ENCODE data around the gene IQCE. TPM values are rescaled to one million over a fixed set of nuclear protein-coding genes. Genes with fewer than 3 reads are reported as not detected.
A peak's percentile ranks its signal among the peaks of the same experiment; 100 is the strongest.
"Not testable (repeated sequence)": the region's sequence is repeated elsewhere in the genome, so short reads cannot be mapped to it uniquely, and the experiment has no call there.

IQCE gene
- total RNA-seq, 2 experiments from 2014 or later, result 7.2 to 8.4 TPM

DNA sequence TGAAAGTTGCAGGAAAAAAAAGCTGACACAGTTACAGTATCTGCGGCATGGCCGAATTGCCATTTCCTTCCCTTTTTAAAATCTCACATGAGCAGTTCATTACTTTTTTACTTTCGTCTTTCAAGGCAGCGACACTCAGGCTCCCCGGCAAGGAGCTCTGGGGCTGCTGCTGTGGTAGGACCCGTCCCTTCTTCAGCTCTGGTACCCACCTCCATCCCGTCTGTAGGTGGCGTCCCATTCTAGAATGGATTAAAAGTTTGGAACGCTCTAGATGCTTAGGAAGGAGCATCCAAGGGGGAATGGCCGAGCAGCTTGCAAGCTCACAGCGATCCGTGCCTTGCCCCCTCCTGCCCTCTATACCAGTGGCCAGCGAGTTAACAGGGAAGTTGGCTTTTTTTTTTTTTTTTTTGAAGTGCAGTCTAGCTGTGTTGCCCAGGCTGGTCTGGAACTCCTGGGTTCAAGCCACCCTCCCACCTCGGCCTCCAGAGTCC, 50.2 kb downstream of the IQCE start:
- no peak overlapping the region for H3K27ac Mint-ChIP-seq
- no peaks in the 10 kb centered on the region for H3K27me3 Mint-ChIP-seq
- H3K36me3 Mint-ChIP-seq (ENCODE audit: low read depth), result no peaks in the 10 kb centered on the region
- ATAC-seq (peak; percentile 76), DNase-seq (peak; percentile 44)
- POLR2A ChIA-PET, result interaction anchor here (0.6 kb wide), 1 partner anchor 179 kb away, joined by 3 read pairs; no protein-coding TSS in a partner anchor
- no peak overlapping the region for H3K4me3 Mint-ChIP-seq
- CTCF ChIA-PET, result interaction anchor here (0.6 to 1.4 kb wide), 8 partner anchors 9 to 764 kb away, joined by 3 to 7 read pairs (median 4); no protein-coding TSS in a partner anchor
- no peaks in the 10 kb centered on the region for H3K9me3 Mint-ChIP-seq (ENCODE audit: low read depth)
- intact Hi-C loops (cut with DNase I, micrococcal nuclease), result no loop called here
- peaks cover 4% of the 10 kb centered on the region for H3K4me1 Mint-ChIP-seq

DNA sequence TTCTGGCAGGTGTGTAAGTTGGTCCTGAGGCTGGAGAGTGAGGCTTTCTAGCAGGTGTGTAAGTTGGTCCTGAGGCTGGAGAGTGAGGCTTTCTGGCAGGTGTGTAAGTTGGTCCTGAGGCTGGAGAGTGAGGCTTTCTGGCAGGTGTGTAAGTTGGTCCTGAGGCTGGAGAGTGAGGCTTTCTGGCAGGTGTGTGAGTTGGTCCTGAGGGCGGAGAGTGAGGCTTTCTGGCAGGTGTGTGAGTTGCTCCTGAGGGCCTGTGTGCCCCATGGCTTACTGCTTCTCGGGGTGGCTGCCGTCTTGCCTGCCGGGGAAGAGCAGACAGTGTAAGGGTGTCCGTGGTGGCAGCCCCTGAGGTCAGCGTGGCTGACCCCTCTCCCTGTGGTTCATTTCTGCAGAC, 50.9 kb downstream of the IQCE start:
- ATAC-seq; H3K4me3 Mint-ChIP-seq; H3K9me3 Mint-ChIP-seq (ENCODE audit: low read depth); H3K27ac Mint-ChIP-seq; POLR2A ChIA-PET; H3K36me3 Mint-ChIP-seq (ENCODE audit: low read depth); intact Hi-C loops (cut with DNase I, micrococcal nuclease); DNase-seq; H3K4me1 Mint-ChIP-seq; H3K27me3 Mint-ChIP-seq: not testable (repeated sequence)
- CTCF ChIA-PET, result interaction anchor here (1.1 to 1.4 kb wide), 2 partner anchors 10 to 74 kb away, joined by 4 read pairs; no protein-coding TSS in a partner anchor

- Mint-ChIP-seq H3K27me3 (no peaks in the 10 kb centered on the region), H3K36me3 (ENCODE audit: low read depth) (no peaks in the 10 kb centered on the region), H3K4me1 (peaks cover 4% of the 10 kb centered on the region), H3K27ac (no peak overlapping the region), H3K9me3 (ENCODE audit: low read depth) (no peaks in the 10 kb centered on the region), H3K4me3 (no peak overlapping the region)
- POLR2A ChIA-PET, result no interaction called here
- ATAC-seq, result no peak
- intact Hi-C loops (cut with DNase I, micrococcal nuclease), result no loop called here
- no peak for DNase-seq
- CTCF ChIA-PET, result no interaction called here
These were observed 51.7 kb downstream of the IQCE start for GRCh38 chr7:2610466-2610865.

DNA sequence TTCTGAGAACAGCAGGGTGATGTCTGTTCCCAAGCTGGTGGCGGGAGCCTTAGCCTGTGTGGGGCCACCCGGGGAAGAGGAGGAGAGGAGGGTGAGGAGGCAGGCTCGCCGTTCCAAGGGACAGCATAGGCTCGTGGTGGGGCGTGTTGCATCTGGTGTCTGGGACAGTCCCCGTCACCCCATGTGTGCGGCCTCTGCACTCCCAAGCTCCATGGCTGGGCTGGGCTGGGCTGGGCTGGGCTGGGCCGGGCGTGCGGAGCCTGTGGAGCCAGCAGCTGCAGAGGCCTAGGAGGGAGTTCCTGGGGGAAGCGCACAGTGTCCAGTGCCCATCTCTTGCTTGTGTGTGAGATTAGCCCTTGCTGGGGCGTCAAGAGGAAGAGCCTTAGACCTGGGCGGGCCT, 52.1 kb downstream of the IQCE start:
- no peaks in the 10 kb centered on the region for H3K27me3 Mint-ChIP-seq
- ChIA-PET POLR2A (no interaction called here), CTCF (no interaction called here)
- H3K9me3 Mint-ChIP-seq (ENCODE audit: low read depth), result no peaks in the 10 kb centered on the region
- DNase-seq (no peak), ATAC-seq (no peak)
- H3K36me3 Mint-ChIP-seq (ENCODE audit: low read depth), result no peaks in the 10 kb centered on the region
- no peak overlapping the region for H3K4me3 Mint-ChIP-seq
- peaks cover 4% of the 10 kb centered on the region for H3K4me1 Mint-ChIP-seq
- intact Hi-C loops (cut with DNase I, micrococcal nuclease), result no loop called here
- H3K27ac Mint-ChIP-seq, result no peak overlapping the region

GRCh38 chr7:2611401-2611800, 52.6 kb downstream of the IQCE start:
- CTCF ChIA-PET, result interaction anchor here (0.8 kb wide), 1 partner anchor 19 kb away, joined by 4 read pairs; no protein-coding TSS in a partner anchor
- no peak for ATAC-seq
- Mint-ChIP-seq H3K4me1 (peaks cover 4% of the 10 kb centered on the region), H3K27me3 (no peaks in the 10 kb centered on the region), H3K4me3 (no peak overlapping the region), H3K9me3 (ENCODE audit: low read depth) (no peaks in the 10 kb centered on the region), H3K36me3 (ENCODE audit: low read depth) (no peaks in the 10 kb centered on the region), H3K27ac (no peak overlapping the region)
- intact Hi-C loops (cut with DNase I, micrococcal nuclease), result no loop called here
- no peak for DNase-seq
- POLR2A ChIA-PET, result no interaction called here

DNA sequence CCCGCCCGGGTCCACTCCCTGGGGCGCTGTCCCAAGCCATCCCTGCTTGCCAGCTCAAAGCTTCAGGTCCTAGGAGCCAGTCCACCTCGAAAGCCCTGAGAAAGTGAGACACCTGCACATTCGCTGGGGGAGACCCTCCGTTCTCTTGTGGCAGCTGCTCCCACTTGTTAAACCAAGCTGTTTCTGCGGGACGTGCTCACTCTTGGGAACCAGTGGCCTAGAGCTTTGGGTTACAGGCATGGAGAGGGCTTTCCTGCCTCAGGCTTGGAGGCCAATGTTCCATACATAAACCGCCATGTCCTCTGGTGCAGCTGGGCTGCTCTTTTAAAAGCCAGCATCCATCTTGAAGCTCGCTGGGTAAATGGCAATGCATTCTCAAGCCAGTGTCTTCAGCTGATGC, 53.1 kb downstream of the IQCE start:
- Mint-ChIP-seq H3K27me3 (no peaks in the 10 kb centered on the region), H3K9me3 (ENCODE audit: low read depth) (no peaks in the 10 kb centered on the region), H3K27ac (no peak overlapping the region), H3K36me3 (ENCODE audit: low read depth) (no peaks in the 10 kb centered on the region), H3K4me1 (peaks cover 4% of the 10 kb centered on the region), H3K4me3 (no peak overlapping the region)
- ChIA-PET POLR2A (no interaction called here), CTCF (interaction anchor here (0.8 kb wide), 1 partner anchor 18 kb away, joined by 4 read pairs; no protein-coding TSS in a partner anchor)
- intact Hi-C loops (cut with DNase I, micrococcal nuclease), result no loop called here
- ATAC-seq (no peak), DNase-seq (no peak)

DNA sequence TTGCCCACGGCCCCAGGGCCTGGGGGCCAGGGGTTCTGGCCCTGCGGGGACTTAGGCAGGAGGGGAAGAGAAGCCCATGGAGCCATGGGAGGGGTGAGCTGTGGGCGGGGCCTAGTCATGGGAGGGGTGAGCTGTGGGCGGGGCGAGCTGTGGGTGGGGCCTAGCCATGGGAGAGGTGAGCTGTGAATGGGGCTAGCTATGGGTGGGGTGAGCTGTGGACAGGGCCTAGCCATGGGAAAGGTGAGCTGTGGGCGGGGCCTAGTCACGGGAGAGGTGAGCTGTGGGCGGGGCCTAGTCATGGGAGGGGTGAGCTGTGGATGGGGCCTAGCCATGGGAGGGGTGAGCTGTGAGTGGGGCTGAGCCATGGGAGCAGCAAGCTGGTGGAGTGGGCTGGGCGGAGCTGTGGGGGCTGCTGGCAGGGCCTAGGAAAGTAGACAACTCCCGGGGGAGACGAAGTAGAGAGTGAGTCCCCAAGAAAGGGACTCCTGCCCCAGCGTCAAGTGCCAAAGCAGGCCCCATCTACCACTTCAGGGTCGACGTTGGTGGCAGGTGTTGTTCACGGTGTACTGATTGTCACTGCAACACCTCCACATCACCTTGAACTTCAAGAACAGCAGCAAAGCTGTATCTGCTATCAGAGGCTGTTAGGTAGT, 53.8 kb downstream of the IQCE start:
- CTCF ChIA-PET, result interaction anchor here (0.6 kb wide), 1 partner anchor 138 kb away, joined by 3 read pairs; no protein-coding TSS in a partner anchor
- DNase-seq (peak; percentile 30), ATAC-seq (peak; percentile 56)
- H3K36me3 Mint-ChIP-seq (ENCODE audit: low read depth), result no peaks in the 10 kb centered on the region
- POLR2A ChIA-PET, result no interaction called here
- no peaks in the 10 kb centered on the region for H3K27me3 Mint-ChIP-seq
- H3K9me3 Mint-ChIP-seq (ENCODE audit: low read depth), result no peaks in the 10 kb centered on the region
- no peak overlapping the region for H3K27ac Mint-ChIP-seq
- H3K4me1 Mint-ChIP-seq, result peaks cover 4% of the 10 kb centered on the region
- no peak overlapping the region for H3K4me3 Mint-ChIP-seq
- intact Hi-C loops (cut with DNase I, micrococcal nuclease), result no loop called here

- peaks cover 4% of the 10 kb centered on the region for H3K27me3 Mint-ChIP-seq
- no peaks in the 10 kb centered on the region for H3K9me3 Mint-ChIP-seq (ENCODE audit: low read depth)
- no peak overlapping the region for H3K27ac Mint-ChIP-seq
- H3K36me3 Mint-ChIP-seq (ENCODE audit: low read depth), result no peaks in the 10 kb centered on the region
- DNase-seq (no peak), ATAC-seq (no peak)
- ChIA-PET CTCF (interaction anchor here (0.6 kb wide), 1 partner anchor 139 kb away, joined by 3 read pairs; no protein-coding TSS in a partner anchor), POLR2A (no interaction called here)
- intact Hi-C loops (cut with DNase I, micrococcal nuclease), result no loop called here
- no peak overlapping the region for H3K4me3 Mint-ChIP-seq
- peaks cover 4% of the 10 kb centered on the region for H3K4me1 Mint-ChIP-seq
These were observed 54.5 kb downstream of the IQCE start for GRCh38 chr7:2613098-2613930.

DNA sequence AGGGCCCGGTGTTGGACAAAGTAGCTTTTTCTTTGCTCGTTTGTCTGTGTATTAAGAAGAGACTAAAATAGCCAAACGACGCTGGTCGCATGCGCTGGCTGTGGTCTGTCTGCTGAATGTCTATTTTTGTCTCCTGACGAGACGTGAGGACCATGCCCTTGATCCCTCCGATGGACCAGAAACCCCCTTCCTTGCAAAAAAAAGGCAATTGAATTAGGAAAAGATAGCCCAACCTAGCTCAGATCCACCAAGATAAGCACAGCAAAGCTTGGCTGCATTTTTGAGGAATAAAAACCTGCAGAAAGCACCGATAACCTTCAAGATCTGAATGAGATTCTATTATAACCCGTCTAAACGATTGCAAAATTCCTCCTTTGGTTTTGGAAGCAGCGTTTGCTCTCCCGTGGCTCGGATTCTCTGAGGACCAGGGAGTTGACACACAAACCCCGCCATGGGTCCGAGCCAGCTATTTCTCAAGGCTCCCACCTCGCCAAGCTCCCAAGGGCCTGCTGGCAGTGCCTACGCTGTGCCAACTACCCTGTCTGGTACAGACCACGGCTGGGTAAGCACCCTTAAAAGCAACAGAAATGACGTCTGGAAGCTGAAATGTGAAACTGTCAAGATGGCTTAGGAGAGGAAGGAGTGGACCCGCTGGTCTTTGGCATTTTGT, 55.3 kb downstream of the IQCE start:
- Mint-ChIP-seq H3K9me3 (ENCODE audit: low read depth) (no peaks in the 10 kb centered on the region), H3K27ac (no peak overlapping the region), H3K4me1 (peaks cover under 1% of the 10 kb centered on the region), H3K27me3 (peaks cover 4% of the 10 kb centered on the region), H3K36me3 (ENCODE audit: low read depth) (no peaks in the 10 kb centered on the region), H3K4me3 (no peak overlapping the region)
- ChIA-PET CTCF (no interaction called here), POLR2A (no interaction called here)
- ATAC-seq (no peak), DNase-seq (no peak)
- intact Hi-C loops (cut with DNase I, micrococcal nuclease), result no loop called here

GRCh38 chr7:2614631-2615330, 56.0 kb downstream of the IQCE start:
- Mint-ChIP-seq H3K36me3 (ENCODE audit: low read depth) (no peaks in the 10 kb centered on the region), H3K27me3 (peaks cover 4% of the 10 kb centered on the region), H3K4me3 (no peak overlapping the region), H3K9me3 (ENCODE audit: low read depth) (no peaks in the 10 kb centered on the region), H3K27ac (no peak overlapping the region), H3K4me1 (no peaks in the 10 kb centered on the region)
- ATAC-seq (no peak), DNase-seq (no peak)
- intact Hi-C loops (cut with DNase I, micrococcal nuclease), result no loop called here
- ChIA-PET CTCF (no interaction called here), POLR2A (no interaction called here)
